ENCODE results near the gene RDH14. TPM values are rescaled to one million over a fixed set of nuclear protein-coding genes. Genes with fewer than 3 reads are reported as not detected.

The RDH14 gene
- total and polyA plus RNA-seq, 4 donors = 13.3 to 23.9 (median 15.6) TPM

GRCh38 chr2:18531194-18531593 lies 29.3 kb downstream of the RDH14 start:
- Histone ChIP-seq H3K36me3 (ENCODE audit: control insufficient read depth in 4 of 4, insufficient read depth in 3 of 4, low read depth in 1 of 4, low read length in 3 of 4) (no peaks in the 10 kb centered on the region), H3K27ac (ENCODE audit: low read depth in 1 of 2, low read length in 2 of 2) (no peak overlapping the region), H3K27me3 (ENCODE audit: control insufficient read depth in 4 of 4, insufficient read depth in 4 of 4, low read length in 3 of 4) (no peaks in the 10 kb centered on the region), H3K9me3 (ENCODE audit: control insufficient read depth in 4 of 4, low read length in 3 of 4) (no peaks in the 10 kb centered on the region), H3K4me1 (ENCODE audit: control insufficient read depth in 4 of 4, insufficient read depth in 4 of 4, low read length in 3 of 4) (no peaks in the 10 kb centered on the region), H3K9ac (ENCODE audit: low read depth in 1 of 2, low read length in 2 of 2) (no peak overlapping the region), H3K4me3 (ENCODE audit: low read depth in 1 of 3, low read length in 3 of 3) (no peak overlapping the region)
- 63% methylated on average over 1 of the region's 1 CpG for WGBS
- TF ChIP-seq ZBTB33 (IDR thresholded peaks at IDR 0.05) (no peak), ATF3 (IDR thresholded peaks at IDR 0.05) (no peak), YY1 (IDR thresholded peaks at IDR 0.05) (no peak), JUND (IDR thresholded peaks at IDR 0.05) (no peak), TAF1 (conservative IDR thresholded peaks at IDR 0.05) (no peak), RXRA (IDR thresholded peaks at IDR 0.05) (no peak), RAD21 (IDR thresholded peaks at IDR 0.05) (no peak), SP1 (IDR thresholded peaks at IDR 0.05) (no peak), NR2F2 (IDR thresholded peaks at IDR 0.05) (no peak), CTCF (IDR thresholded peaks at IDR 0.05; ENCODE audit: low read depth, low read length, missing input control) (no peak), EGR1 (IDR thresholded peaks at IDR 0.05; ENCODE audit: low read depth in 2 of 2) (no peak), FOXA2 (IDR thresholded peaks at IDR 0.05) (no peak), FOXA1 (IDR thresholded peaks at IDR 0.05) (no peak), MAX (IDR thresholded peaks at IDR 0.05) (no peak), GABPA (IDR thresholded peaks at IDR 0.05 in 1 of 2, conservative IDR thresholded peaks at IDR 0.05 in 1 of 2) (no peak), HNF4A (conservative IDR thresholded peaks at IDR 0.05) (no peak), HNF4G (IDR thresholded peaks at IDR 0.05) (no peak), REST (IDR thresholded peaks at IDR 0.05) (no peak)
- no peak for DNase-seq (ENCODE audit: low spot score)
